Stimulated activated CD4-positive, alpha-beta T cell treated with anti-CD3 and anti-CD28 coated beads, Interleukin-15, amount 100 ng/mL, for 48 hours (primary cell): ENCODE measurements around the gene CLPTM1.
"Not testable (repeated sequence)": the region's sequence is repeated elsewhere in the genome, so short reads cannot be mapped to it uniquely, and the experiment has no call there.

Source experiments
- DNase-seq, 2 donors: peaks; one replicate each; pipeline ENCODE4 v3.0.0-alpha.2; 2020; ENCODE audit warnings: low read depth in 2 of 2

CLPTM1 gene

DNA sequence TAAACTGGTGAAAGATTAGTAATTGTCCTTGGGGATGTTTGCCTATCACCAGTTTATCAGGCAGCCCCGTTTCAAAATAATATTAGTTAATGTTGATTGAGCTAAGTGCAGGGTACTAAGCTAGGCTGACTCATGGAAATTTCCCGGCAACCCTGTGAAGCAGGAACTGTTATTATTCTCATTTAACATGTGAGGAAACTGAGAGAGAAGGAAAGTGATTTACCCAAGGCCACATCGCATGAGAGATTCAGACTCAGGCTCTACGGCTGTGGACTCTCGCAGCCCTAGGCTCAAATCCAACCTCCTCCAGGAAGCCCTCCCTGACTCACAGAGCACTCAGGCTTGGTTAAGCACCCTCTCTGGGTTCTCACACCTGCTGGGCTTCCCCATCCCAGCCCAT lies 19.7 kb downstream of the CLPTM1 start:
- DNase-seq, result no peak

- no peak for DNase-seq
These were observed 20.3 kb downstream of the CLPTM1 start for GRCh38 chr19:44975444-44975843.

GRCh38 chr19:44984005-44984404 lies 28.8 kb downstream of the CLPTM1 start:
- no peak for DNase-seq

DNA sequence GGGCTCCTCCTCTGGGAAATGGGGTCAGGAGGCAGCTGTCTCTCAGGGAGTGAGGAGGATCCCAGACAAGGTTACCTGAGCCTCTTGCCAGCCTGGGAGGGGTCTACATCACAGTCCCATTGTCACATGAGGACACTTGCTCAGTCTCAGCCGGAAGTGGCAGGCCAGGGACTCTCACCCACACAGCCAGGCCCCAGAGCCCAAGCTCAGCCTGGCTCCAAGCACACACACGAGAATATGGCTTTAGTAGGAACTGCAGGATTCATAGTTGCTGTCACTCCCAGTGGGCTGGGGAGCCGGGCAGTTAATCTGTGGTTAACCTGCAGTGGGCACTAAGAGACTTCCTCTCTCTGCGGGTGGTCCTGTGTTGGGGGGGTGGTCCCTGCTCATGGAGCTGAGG lies 30.3 kb downstream of the CLPTM1 start:
- DNase-seq, result no peak

GRCh38 chr19:44986389-44986788 lies 31.2 kb downstream of the CLPTM1 start:
- DNase-seq, result no peak

DNA sequence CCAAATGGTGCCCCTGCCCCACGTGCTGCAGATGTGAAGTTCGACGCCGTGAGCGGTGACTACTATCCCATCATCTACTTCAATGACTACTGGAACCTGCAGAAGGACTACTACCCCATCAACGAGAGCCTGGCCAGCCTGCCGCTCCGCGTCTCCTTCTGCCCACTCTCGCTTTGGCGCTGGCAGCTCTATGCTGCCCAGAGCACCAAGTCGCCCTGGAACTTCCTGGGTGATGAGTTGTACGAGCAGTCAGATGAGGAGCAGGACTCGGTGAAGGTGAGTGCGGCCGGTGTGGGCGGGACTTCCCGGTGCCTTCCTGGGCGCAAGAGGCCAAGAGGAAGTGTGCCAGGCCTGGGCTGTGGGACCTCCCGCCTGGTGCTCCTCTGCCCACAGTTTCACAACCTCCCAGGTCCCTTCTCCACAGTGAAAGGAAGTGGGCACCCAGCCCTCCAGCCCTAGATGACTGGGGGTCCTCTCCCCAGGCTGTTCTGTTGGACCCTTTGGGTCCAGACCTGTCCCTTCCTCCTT lies 32.0 kb downstream of the CLPTM1 start:
- no peak for DNase-seq

GRCh38 chr19:44988273-44988672 lies 33.1 kb downstream of the CLPTM1 start:
- no peak for DNase-seq

DNA sequence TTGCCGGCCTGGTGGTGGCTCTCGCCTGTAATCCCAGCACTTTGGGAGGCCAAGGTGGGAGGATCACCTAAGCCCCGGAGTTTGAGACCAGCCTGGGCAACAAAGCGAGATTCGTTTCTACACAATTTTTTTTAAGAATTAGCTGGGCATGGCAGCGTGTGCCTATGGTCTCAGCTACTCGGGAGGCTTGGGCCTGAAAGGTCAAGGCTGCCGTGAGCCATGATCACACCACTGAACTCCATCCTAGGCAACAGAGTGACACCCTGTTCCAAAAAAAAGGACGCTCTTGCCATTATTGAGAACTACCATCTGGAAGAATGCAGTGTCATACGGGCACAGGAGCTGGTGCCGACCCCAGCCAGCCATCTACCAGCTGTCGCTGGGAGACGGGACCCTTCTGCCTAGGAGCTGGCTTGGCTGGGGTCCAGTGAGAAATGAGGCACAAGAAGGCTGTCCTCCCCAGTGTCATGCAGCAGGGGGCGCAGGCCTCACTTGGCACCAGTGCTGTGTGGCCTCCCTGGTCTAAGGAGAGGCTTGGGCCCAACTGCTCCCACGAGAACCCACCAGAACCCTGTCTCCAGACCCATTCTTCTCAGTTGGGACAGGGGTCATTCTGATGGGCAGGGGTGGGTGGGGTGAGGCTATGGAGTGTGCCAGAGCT lies 33.8 kb downstream of the CLPTM1 start:
- DNase-seq, result peak; percentile 39 to 43

DNA sequence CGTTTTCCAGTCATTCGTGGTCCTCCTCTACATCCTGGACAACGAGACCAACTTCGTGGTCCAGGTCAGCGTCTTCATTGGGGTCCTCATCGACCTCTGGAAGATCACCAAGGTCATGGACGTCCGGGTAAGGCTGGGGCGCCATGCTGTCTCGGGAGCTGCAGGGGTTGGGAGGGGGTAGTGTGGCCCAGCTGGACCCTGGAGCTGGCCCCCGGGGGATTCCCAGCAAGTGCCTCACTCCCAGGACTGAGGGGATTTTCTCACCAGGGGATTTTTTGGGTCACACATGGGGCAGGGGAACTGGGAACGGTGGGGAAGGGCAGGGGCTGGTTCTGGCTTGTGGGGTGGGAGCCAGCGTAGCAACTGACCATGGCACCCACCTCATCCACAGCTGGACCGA lies 35.3 kb downstream of the CLPTM1 start:
- DNase-seq, result no peak

DNA sequence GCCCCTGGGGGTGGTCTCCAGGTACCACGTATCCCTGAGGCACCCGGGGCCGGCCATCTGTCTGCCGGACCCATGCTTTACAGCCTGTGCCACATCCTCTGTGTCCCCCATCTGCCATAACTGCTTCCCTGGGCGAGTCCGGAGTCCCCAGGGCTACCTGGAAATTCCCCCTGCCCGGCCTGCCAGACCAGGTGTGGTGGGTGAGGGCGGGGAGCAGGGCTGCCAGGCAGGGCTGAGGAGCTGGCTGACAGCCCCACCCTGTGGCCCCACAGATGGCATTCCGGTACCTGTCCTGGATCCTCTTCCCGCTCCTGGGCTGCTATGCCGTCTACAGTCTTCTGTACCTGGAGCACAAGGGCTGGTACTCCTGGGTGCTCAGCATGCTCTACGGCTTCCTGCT lies 35.8 kb downstream of the CLPTM1 start:
- DNase-seq, result no peak

- DNase-seq, result no peak
These were observed 37.4 kb downstream of the CLPTM1 start for GRCh38 chr19:44992336-44993163.

DNA sequence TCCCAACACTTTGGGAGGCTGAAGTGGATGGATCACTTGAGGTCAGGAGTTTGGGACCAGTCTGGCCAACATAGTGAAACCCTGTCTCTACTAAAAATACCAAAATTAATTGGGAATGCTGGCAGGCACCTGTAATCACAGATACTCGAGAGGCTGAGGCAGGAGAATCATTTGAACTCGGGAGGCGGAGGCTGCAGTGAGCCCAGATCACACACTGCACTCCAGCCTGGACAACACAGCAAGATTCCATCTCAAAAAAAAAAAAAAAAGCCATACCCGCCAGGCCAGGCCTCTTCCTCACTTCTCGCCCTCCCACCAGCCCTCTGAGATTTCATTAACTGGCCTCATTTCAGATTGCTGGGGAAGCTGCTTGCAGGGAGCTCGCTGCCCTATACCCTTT lies 38.3 kb downstream of the CLPTM1 start:
- DNase-seq, result no peak

GRCh38 chr19:44993926-44994537 lies 38.9 kb downstream of the CLPTM1 start:
- no peak for DNase-seq

GRCh38 chr19:44998025-44998424 lies 42.8 kb downstream of the CLPTM1 start:
- DNase-seq, result no peak

- not testable (repeated sequence) for DNase-seq
These were observed 44.1 kb downstream of the CLPTM1 start for GRCh38 chr19:44999131-44999925.

DNA sequence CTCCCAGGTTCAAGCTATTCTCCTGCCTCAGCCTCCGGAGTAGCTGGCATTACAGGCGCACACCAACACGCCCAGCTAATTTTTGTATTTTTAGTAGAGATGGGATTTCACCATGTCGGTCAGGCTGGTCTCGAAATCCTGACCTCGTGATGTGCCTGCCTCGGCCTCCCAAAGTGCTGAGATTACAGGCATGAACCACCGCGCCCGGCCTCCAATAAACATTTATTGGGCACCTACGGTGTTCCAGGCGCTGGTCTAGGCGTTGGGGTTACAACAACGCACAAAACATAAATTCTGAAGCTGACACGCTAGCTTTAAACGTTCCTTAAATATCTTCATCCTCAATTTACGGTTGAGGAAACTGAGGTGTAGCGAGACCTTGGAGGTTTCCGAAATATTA lies 45.5 kb downstream of the CLPTM1 start:
- not testable (repeated sequence) for DNase-seq

GRCh38 chr19:45001087-45001739 lies 46.0 kb downstream of the CLPTM1 start, which contains the start of gene RELB:
Gene RELB, plus strand, starts transcription at chr19:45001464. Its CDS starts 116 bp downstream, at chr19:45001580.
- peak; percentile 91 to 96 for DNase-seq

- no peak for DNase-seq
These were observed 48.3 kb downstream of the CLPTM1 start for GRCh38 chr19:45003485-45003884.

DNA sequence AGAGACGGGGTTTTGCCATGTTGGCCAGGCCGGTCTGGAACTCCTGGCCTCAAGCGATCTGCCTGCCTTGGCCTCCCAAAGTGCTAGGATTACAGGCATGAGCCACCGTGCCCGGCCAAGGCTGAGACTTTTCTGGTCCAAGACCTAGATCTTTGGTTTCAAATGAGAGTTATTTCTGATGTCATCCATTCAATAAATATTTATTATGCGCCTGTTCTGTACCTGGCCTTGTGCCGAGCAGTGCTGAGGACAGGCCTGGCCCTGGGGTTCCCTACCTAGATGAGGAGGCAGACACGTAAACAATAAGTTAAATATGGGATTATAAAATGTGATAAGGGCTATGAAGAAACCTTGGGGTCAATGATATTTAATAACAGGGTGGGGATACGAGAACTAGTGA lies 50.6 kb downstream of the CLPTM1 start:
- no peak for DNase-seq

DNA sequence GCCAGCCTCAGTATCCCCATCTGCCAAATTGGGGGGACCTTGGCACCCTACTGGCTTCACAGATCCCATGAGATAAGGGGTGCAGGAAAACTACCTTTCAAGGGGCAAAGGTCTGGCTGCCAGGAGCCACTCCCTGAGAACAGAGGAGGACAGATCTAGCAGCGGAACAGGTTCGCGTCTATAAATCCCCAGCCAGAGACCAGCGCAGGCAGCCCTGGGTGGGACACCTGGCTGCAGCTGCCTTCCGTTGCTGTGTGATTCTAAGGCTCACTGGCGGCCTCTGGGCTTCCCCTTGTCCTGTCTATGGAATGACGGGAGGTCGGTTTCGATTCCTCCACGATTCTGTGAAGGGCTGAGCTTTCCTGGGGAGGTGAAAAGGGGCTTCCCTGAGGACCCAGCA lies 53.4 kb downstream of the CLPTM1 start:
- DNase-seq, result no peak

GRCh38 chr19:45009625-45010255 lies 54.6 kb downstream of the CLPTM1 start:
- DNase-seq, result no peak
